Activated naive CD4-positive, alpha-beta T cell (primary cell): ENCODE measurements around the gene IGSF9B.

Source experiments
- DNase-seq, 4 experiments: peaks; one replicate each; lab custom pipeline; 2025; lab: John Stamatoyannopoulos, UW

The IGSF9B gene

DNA sequence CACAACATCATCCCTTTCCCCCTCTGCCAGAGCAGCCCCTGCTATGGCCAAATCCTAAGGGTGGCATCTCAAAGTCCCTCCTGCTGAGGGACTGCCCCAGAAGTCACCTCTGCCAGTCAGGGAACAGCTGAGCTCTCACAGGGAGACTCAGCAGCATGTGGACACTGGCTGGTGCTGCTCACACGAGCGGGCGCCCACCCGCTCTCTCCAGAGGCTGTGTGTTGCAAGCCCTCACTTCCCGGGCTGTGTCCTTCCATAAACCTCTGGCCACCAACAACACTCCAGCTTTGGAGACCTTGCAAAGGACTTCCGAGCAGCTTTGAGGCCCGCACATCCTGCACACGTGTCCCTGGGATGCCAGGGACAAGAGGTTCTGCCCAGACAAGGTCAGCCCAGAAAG lies 2.8 kb downstream of the IGSF9B start:
- DNase-seq, result no peak

DNA sequence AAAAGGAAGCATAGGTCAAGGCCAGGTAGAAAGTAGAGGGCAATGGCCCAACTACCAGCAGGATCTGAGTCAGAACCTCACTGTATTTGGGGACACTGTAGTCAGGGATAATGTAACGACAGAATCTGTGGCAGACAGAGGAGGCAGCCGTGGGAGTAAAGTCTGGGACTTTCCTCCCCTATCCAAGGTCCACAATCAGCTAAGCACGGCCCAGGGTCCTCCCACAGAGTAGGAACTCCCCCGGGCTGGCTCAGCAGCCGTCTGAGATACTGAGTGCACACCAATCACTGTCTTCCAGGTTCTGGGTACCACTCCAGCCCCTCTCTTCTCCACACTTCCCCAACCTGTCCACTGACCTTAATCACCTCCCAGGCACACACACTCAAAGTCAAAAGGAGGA lies 3.2 kb downstream of the IGSF9B start:
- DNase-seq, result no peak

DNA sequence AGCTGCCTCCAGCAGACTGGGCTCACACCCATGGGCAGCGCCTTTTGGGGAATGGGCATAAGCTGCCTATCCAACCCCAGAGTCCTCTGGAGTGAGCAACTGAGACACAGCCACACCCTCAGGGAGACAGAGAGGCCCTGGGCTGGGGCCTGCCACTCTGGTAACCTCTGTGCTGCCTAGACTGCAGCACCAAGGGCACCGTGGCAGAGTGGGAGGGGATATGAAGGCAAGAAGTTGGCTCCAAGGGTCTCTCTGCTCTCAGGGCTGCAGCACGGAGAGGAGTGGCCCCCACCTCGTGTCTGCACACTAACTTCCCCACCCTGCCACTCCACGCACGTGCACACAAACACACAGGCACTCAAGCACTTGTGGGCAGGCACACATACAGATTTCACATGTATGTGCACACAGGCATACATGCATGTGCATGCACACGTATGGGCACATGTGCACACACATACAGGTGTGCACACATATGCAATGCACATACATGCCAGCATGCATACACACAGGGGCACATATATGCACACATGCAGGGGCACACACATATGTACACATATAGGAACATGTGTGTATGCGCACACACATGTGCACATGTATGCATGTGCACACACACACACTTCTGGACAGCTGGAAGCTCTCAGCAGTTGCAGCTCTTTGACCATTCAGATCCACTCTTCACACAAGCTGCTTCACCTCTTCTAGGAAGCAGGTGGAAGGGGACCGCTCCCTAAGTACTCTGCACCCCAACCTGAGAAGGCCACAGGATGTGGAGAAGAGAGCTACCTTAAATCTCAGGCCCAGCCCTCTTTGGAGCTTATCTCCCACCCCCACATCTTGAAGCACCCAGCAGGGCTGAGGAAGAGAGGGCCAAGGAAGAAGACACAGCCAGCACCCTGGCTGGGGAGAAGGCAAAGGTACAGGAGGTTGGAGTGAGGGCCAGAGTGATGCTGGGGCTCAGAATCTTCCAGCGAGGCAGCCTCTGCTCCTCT lies 4.3 kb downstream of the IGSF9B start:
- no peak for DNase-seq

DNA sequence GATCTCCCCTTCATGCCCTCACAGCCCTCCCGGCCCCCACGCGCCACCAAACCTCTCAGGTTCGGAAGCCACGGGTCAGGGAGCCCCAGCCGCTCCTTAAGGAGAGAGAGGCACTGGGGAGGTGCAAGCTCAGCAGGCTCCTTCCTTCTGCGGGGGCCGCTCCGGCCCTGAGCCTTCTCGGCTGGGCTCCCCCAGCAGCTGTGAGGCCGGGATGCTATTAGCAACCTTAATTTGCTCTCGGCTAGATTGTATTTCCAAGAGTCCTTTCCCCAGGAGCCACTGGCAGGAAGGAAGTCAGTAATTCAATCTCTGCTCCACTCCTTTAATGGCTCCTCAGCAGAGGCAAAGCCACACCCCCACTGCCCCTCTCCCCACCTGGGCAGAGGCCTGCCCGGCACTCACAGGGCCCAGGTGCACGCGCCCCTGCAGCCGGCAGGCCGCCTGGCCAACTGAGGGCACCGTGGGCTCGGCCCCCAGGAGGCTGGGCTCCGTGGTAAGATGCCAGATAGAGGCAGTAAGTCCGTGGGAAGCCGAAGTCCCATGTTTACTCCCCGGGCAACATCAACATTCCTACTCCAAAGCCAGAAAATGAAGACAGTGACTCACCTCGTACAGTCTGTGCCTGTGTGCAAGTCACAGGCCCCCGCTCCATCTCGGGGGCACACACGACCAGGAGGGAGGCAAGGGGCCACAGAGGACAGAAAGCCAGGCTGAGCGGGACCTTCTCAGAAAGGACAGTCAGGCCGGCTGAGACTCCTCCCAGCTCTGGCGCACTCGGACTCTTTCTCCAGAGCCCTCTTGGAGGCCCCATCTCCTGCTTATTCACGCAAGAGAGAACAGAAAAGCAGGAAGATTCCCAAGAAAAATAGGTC lies 5.2 kb downstream of the IGSF9B start:
- no peak for DNase-seq

DNA sequence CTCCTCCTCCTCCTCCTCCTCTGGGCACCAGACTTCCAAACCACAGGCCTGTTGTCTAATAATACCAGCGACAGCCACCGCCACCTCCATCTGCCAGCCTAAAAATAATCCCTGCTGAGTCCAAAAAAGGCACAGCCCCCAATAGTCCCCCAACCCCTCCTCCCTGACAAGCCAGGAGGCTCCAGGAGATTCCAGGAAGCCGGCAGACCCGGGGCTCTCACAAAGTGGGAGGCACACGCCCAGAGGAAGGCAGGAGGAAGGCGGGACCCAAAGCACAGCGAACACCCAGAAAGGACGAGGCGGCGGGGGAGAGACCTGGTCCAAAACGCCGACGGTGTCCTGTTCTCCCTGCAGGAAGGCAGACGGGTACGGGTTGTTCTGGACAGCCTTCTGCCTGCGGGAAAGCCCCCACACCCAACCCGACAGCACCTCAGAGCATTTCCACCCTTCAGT lies 5.9 kb downstream of the IGSF9B start:
- no peak for DNase-seq

DNA sequence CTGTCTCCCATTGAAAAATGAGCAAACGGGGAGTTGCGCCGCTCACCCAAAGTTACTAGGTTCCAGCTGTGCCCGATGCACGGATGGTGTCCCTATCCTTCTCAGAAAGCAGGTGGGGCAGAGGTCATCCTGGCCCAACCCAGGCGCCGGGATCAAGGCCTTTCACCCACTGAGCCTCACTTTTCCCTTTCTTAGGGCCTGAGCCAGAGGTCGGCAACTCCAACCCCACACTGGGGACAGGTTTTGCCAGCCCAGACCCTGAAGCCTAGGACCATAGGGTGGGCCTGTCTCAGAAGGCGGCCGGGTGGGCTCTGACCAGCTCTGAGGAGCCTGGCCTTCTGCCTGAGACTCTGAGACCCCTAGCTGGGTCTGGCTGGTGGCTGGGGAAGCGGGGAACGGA lies 6.3 kb downstream of the IGSF9B start:
- DNase-seq, result no peak

DNA sequence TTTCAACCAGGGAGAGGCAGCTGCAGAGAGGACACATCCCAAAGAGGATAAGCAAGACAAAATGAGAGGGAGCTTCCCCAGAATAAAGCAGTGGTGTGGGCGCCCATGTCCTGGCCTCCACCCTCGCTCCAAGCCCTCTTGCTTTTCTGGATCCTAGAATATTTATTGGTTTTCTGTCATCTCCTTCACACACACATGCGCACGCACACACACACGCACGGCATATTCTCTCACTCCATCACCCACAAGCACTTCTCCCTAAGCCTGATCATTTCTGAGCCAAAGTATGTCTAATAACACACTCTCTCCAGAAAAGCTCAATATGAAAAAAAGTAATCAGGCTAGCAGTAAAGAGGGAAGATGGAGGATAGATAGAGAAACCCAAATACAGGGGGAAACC lies 7.6 kb downstream of the IGSF9B start:
- DNase-seq, result no peak

DNA sequence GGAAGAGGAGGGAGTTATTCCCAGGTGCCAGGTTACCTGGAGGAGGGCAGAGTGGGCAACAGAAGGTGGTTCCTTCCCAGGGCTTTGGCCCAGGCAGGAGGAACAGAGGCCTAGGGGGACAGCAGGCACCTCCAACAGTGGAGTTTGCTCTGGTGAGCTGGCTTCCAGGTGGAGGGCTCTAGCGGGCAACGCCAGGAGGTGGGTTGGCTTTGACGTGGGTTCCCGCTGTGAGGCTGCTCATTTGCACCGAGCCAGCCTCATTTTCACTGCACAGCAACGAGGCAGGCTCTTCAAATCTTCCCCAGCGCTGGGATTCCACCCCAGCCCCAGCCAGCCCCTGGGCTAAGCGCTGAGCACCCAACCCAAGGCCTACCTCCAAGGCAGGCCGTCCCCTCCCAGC lies 8.1 kb downstream of the IGSF9B start:
- no peak for DNase-seq

DNA sequence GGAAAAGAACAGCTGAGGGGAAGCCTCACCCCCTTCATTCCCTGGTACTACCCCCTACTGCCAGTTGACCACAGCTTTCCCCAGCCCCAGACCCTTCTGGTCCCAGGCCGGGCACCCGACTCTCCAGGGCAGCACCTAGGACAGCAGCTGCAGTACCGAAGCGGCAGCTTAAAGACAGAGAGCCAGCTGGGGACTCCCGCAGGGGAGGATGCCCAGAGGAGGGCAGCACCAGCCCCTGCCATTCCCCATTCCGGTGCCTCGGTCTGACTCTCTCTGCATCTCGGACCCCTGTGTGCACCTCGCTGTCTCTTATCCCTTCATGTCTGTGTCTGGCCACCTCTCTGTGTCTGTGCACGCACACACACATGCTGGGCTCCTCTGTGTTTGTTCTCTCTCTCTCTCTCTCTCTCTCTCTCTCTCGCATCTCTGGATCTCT lies 9.4 kb downstream of the IGSF9B start:
- peak in 2 of 4 experiments; percentile 50 to 54 for DNase-seq

DNA sequence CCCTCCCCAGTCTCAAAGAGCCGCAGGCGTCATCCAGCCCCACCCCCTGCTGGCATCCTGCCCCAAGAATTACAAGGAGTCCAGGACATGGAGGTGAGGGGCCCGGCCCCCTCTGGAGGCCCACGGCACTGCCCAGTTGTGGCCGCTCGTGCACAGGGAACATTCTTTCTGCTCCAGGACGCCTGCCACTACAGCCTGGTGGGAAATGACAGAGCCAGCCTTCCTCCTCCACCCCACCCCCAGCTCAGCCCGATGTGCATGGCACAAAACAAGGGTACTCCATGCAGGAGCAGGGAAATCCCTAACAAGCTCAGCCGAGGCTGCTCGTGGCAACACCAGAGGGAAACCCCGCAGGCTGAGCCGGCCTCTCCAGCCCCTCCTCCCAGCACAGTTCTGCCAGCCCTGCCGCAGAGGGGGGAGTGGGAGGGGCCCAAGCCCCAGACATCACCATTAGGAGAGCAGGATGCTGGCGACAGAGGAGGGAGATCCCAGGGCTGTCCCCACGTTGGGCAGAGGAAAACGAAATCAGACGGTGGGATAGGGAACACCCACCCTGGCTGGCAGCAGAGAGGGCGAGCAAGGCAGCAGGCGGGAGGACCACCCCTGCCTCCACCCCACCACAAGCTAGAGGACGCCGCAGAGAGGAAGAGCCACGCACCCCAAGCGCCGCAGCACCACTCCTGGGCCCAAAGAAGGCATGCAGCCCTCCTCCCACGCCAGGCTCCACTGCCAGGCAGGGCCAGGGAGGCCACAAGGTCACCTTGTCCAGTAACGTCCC lies 10.0 kb downstream of the IGSF9B start:
- no peak for DNase-seq

DNA sequence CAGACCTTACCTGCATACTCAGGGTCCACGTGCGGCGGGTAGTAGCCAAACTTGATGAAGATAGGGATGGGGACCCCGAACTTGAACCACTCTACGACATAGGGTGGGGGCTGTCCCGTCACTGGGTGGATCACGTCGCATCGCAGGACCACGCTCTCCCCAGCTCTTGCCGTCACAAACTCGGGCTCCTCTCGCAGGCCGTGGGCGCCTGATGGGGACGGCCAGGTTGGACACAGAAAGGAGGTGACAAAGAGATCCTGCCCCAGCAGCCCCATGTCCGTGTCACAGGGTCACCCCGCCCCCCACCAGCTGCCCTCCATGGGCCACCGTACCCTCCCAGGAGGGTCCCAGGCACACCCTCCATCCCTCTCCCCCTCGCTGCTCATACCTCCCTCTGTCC lies 10.7 kb downstream of the IGSF9B start:
- DNase-seq, result no peak

DNA sequence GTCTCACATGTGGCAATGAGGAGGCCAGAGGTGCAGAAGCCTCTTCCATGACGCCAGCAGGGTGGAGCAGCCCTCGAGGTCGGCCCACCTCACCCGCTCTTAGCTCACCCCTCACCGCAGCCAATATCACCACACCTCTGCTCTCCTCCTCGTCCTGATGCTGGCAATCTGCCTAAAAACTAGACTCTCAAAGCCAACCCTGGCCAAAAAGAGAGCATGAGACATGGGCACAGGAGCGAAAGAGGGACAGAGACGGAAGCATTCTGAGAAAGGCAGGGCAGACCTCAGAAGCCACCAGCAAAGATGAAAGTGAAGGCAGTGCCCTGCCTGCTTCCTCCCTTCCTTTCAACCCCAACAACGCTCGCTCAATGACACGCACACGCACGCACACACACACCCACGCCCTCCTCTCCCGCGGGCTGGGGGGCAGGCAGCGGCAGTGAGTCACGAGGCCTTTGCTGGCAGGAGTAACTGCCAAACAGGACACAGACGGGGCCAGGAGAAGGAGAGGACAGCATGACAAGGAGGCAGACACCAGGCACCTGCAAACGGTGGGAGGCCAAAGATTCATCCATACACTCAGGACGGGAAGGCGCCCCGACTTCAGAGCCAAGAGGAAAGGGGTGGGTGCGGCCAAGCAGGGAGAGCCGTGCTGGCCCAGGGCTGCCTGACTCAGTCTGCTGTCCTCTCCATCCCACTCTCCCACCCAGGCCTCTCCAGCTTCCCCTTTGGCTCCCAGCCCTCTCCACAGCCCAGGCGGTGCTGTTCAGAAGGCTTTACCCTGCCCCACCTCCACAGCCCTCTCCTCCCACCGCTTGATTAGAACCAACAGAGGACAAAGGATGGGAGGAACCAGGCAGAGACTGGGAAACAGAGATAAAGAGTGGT lies 11.4 kb downstream of the IGSF9B start:
- DNase-seq, result peak; percentile 28 to 68 (median 50)

DNA sequence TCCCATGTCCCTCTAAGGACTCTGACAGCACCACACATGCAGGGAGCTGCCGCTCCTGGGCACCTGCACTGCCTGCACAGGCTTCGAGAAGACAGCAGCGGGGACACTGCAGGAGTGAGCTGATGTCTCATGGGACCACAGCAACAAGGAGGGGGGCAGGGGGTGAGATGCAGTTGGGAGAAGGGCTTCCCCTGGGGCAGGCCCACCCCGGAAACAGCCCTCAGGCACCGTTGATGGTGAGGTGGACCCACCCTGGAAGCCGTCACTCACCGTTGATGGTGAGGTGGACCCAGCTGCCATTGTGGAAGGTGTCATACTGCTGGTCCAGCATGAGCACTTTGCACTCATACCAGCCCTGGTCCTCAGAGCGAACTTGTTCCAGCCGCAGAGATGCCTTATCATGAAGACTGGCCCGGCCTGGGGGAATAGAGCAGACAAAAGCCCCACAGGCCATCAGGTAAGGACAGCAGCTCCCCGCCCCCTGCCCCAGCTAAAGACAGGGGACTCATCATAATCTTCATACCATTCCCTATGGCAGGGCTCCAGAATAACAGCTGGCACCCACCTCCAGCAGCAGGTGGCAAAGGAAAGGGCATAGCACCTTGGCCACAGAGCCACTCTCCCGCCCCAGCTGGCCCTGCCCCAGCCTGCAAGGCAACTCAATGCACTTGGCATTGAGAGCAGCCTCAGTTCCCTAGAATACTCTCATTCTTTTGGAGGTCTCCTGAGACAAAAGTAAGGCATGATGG lies 12.6 kb downstream of the IGSF9B start:
- no peak for DNase-seq

DNA sequence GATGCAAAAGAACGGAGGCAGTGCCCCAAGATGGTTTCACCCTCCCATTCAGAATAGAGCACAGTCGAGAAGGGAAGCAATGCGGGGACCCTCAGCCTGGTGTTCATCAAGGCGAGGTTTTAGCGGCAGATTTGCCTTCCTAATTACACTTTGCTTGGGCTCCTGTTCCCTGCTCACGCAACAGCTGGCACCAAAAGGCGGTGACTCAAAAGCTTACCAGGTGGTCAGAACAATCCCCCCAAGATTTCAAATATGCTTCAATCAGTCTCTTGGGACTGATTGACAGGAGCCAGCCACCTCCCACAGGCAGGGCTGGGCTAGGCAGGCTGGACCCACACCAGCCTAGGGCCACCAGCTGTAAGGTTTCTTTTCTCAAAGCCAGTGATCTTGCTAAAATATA lies 14.2 kb downstream of the IGSF9B start:
- DNase-seq, result no peak

DNA sequence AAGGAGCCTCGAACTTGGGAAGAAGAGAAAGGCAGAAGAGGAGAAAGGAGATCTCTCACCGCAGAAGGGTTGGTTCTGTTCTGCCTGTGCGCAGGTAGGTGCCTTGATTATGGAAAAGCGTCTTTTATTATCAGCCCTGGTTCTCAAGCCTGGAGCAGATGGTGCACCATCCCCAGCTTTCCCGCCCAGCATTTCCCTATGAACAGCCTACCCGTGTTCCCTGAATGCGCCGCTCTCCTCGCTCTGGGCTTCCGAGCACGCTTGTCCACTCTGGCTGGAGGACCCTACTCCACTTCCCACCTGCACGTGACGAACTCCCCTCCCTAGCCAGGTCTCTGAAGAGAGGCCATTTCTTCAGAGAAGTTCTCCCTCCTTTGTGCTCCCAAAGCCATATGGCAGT lies 15.2 kb downstream of the IGSF9B start:
- no peak for DNase-seq

DNA sequence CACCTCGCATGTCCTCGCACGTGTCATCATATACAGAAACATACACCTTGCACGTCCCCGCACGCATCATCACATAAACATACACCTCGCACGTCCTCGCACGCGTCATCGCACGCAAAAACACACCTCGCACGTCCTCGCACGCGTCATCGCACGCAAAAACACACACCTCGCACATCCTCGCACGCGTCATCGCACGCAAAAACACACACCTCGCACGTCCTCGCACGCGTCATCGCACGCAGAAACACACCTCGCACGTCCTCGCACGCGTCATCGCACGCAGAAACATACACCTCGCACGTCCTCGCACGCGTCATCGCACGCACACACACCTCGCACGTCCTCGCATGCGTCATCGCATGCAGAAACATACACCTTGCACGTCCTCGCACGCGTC lies 16.7 kb downstream of the IGSF9B start:
- no peak for DNase-seq

DNA sequence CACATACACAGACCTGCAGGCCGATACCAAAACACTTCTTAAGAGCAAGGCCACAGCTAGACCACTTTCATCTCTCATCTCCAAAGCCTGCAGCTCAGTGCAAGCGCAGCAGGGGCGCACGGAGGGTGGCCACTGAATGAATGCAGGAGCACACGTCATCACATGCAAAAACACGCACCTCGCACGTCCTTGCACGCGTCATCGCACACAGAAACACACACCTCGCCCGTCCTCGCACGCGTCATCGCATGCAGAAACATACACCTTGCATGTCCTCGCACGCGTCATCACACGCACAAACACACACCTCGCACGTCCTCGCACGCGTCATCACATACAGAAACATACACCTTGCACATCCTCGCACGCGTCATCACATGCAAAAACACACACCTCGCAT lies 17.2 kb downstream of the IGSF9B start:
- DNase-seq, result no peak

DNA sequence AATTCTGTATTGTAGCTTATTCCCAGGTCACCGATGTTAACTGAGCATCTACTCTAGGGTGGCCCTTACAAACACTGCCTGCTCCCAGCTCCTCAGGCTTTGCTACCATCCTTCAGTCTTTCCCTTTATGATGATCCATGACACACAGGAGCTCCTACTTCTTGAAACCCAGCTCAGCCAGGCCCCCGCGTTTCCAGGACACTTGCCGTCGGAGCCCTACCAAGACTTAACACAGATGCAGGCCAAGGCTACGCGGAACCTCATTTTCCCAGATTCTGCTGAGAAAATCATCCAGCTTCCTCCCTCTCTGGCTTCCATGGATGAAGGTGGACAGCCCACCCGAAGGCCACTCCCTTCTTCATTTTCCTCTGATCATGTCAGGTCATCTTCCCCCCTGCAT lies 18.6 kb downstream of the IGSF9B start:
- no peak for DNase-seq

DNA sequence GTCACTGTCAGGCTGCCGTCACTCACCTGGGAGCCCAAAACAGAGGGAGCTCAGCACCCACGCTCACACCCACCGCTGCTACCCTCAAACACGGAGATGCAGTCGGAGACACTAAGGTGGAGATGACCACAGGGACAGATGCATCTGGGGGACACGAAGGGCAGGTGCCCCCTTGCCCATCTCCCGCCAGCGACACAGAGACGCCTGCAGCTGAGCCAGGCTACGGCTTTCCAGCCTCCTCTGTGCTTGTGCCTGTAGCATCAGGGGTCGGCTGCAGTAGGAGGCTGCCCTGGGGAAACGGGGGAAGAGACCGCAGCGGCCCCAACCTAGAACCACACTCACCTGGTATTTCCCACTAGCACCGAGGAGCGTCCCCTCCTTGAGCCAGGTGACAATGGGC lies 19.3 kb downstream of the IGSF9B start:
- DNase-seq, result no peak

DNA sequence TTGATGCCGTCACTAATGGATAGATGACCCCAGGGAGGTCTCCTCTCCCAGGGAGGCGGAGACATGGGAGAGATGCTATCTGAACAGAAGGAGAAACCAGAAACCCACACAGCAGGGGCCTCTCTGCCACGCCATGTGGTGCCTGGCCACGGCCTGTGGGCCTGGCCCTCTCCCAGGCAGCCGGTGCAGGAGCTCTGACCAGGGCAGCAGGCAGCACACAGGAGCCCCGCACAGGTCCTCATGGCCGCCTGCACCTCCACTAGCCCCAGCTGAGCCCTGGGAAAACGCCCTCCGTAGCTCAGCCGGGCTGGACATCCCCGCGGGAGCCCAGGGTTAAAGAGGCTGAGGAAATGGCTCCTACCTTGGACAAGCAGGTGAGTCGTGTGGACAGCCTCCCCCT lies 19.8 kb downstream of the IGSF9B start:
- DNase-seq, result no peak
